NCI-H2196 (cell line): Measurements from ENCODE around the gene MALRD1.
"Not testable (repeated sequence)": the region's sequence is repeated elsewhere in the genome, so short reads cannot be mapped to it uniquely, and the experiment has no call there.

ENCODE experiments used
- DNase-seq: peaks from one replicate; lab custom pipeline; 2025; ENCODE audit not compliant: unreplicated experiment; lab: John Stamatoyannopoulos, UW

Gene MALRD1

GRCh38 chr10:19767876-19768275 is 719.3 kb downstream of the MALRD1 start:
- DNase-seq, result no peak

GRCh38 chr10:19769826-19770225 is 721.2 kb downstream of the MALRD1 start:
- DNase-seq, result not testable (repeated sequence)

- DNase-seq, result no peak
Measured at GRCh38 chr10:19772972-19773371, 724.4 kb downstream of the MALRD1 start.

- no peak for DNase-seq
Measured at GRCh38 chr10:19775296-19775695, 726.7 kb downstream of the MALRD1 start.

- no peak for DNase-seq
Measured at GRCh38 chr10:19777806-19778205, 729.2 kb downstream of the MALRD1 start.

- DNase-seq, result no peak
Measured at GRCh38 chr10:19778996-19779395, 730.4 kb downstream of the MALRD1 start.

GRCh38 chr10:19782430-19783089 is 734.0 kb downstream of the MALRD1 start:
- no peak for DNase-seq

- no peak for DNase-seq
Measured at GRCh38 chr10:19783721-19784120, 735.1 kb downstream of the MALRD1 start.
